HepG2 (cell line): ENCODE results near the gene FASTKD3. TPM values are rescaled to one million over a fixed set of nuclear protein-coding genes. Genes with fewer than 3 reads are reported as not detected.

Experiments used
- FOXA1 ChIP-seq, 2 experiments: fragments of 450-650 bp in 1 of 2; sonication (generic) in 1 of 2; formaldehyde crosslinking in 1 of 2; IDR thresholded peaks; 2 replicates each; pipeline versions ENCODE4 v1.4.0 to v1.6.1; 2016 to 2020; ENCODE audit warnings: missing genetic modification reagents in 1 of 2
- FOXA3 ChIP-seq: IDR thresholded peaks from 2 replicates; pipeline ENCODE4 v1.6.1; 2016; ENCODE audit warnings: missing genetic modification reagents, missing compliant biosample characterization
- FOXK1 ChIP-seq: sonication (generic); formaldehyde crosslinking; IDR thresholded peaks from 2 replicates; pipeline ENCODE4 v1.4.0; 2020; ENCODE audit warnings: low read depth, missing genetic modification reagents, borderline replicate concordance
- GATAD2A ChIP-seq: IDR thresholded peaks from 2 replicates; pipeline ENCODE4 v1.6.1; 2016
- PHB2 ChIP-seq: fragments of 450-650 bp; IDR thresholded peaks from 2 replicates; pipeline ENCODE4 v1.6.1; 2018; ENCODE audit not compliant: partially characterized antibody
- SALL1 ChIP-seq: sonication (generic); formaldehyde crosslinking; IDR thresholded peaks from 2 replicates; pipeline ENCODE4 v1.8.0; 2022; ENCODE audit warnings: mild to moderate bottlenecking, missing genetic modification reagents
- SRSF9 ChIP-seq: fragments of 200-400 bp; formaldehyde crosslinking; IDR thresholded peaks from 2 replicates; pipeline ENCODE4 v1.6.1; 2018; ENCODE audit warnings: borderline replicate concordance, mild to moderate bottlenecking, low read depth, low read length; ENCODE audit not compliant: insufficient read depth, poor library complexity, severe bottlenecking
- ZNF234 ChIP-seq: sonication (generic); formaldehyde crosslinking; conservative IDR thresholded peaks from 2 replicates; pipeline ENCODE4 v1.5.1; 2020; ENCODE audit warnings: mild to moderate bottlenecking, missing genetic modification reagents
- ZNF510 ChIP-seq: sonication (generic); formaldehyde crosslinking; IDR thresholded peaks from 2 replicates; pipeline ENCODE4 v1.4.0; 2020; ENCODE audit warnings: low read depth, mild to moderate bottlenecking, missing genetic modification reagents
- polyA plus RNA-seq, 8 experiments: library from polyadenylated mRNA; depleted of rRNA in 3 of 8; stranded (reverse) in 7 of 8; unstranded in 1 of 8; fragments of >200 nt; fragmentation: Illumina TruSeq in 4 of 8; extraction: Trizol in 4 of 8; gene quantifications; 2 replicates each; pipeline versions ENCODE4 v1.2.1 to v1.2.3, GENCODE V29; 2011 to 2016; ENCODE audit warnings: low read depth in 4 of 8, missing spikeins in 1 of 8, mixed read lengths in 1 of 8; ENCODE audit not compliant: insufficient read depth in 1 of 8
- total RNA-seq, 5 experiments: library from RNA; depleted of rRNA; stranded (reverse); fragments of >200 nt; fragmentation: Illumina TruSeq; extraction: Trizol; gene quantifications; 2 replicates each; pipeline ENCODE4 v1.2.3, GENCODE V29; 2016; ENCODE audit warnings: low read depth in 1 of 5
- TF ChIP-seq, protein P1 (sequence below), 2 experiments: fragments of 450-650 bp in 1 of 2; sonication (generic) in 1 of 2; formaldehyde crosslinking; IDR thresholded peaks; 2 replicates each; pipeline versions ENCODE4 v1.5.0 to v1.8.0; 2020 to 2022; ENCODE audit warnings: mild to moderate bottlenecking in 1 of 2, missing genetic modification reagents in 1 of 2
- TF ChIP-seq, protein P2 (sequence below): sonication (generic); formaldehyde crosslinking; IDR thresholded peaks from 2 replicates; pipeline ENCODE4 v1.5.0; 2020; ENCODE audit warnings: missing genetic modification reagents, mild to moderate bottlenecking, borderline replicate concordance

FASTKD3 gene
- total and polyA plus RNA-seq, 2 of the 13 experiments (the other 11 are each of a cell fraction or from before 2014, with no cell fraction given): 6.9 to 17.8 TPM

DNA sequence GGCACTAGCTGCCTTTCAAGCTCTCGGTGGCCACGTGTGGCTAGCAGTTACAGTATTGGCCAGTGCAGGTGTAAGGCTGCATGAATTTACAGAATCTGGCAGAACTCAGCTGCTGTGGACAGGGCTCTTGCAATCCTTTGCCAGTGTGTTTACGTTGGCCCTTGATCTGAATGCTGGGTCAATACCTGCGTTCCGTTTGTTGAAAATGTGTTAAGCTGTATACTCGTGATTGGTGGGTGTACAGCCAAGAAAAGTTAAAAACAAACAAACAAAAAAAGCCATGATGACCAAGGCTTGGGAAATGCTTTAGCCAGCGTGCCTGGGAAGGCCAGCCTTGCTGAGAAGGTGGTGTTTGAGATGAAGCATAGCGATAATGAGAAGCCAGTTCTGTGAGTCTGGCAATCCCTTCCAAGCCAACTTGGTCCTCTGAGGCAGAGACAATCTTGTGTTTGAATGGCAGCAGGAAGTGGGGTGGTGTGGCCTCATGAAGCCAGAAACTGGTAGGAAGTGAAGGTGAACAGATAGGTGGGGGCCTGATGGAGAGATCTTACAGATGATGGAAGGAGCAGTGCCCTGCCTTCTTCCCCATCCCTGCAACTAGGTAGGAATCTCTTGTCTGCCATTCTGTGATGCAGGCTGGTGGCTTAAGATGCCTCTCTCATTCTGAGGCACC, 17.1 kb downstream of the FASTKD3 start (continued):
- TF ChIP-seq ZNF510 (CRISPR knock-in tag) (no peak), PHB2 (no peak), FOXK1 (CRISPR knock-in tag) (peak; percentile 24; the same call in 1 of the 2 replicates), FOXA3 (CRISPR knock-in tag) (peak; percentile 59; the same call in 1 of the 2 replicates), SALL1 (CRISPR knock-in tag) (0 out of 2 replicates have a peak, but pooled peaks have one; percentile 17), FOXA1 (IDR thresholded peaks at IDR 0.05) (no peak), FOXA1 (CRISPR knock-in tag; IDR thresholded peaks at IDR 0.05) (0 out of 2 replicates have a peak, but pooled peaks have one; percentile 29), SRSF9 (no peak), GATAD2A (CRISPR knock-in tag) (peak; percentile 57; the same call in 1 of the 2 replicates), ZNF234 (no peak)
- TF ChIP-seq, protein P1, sequence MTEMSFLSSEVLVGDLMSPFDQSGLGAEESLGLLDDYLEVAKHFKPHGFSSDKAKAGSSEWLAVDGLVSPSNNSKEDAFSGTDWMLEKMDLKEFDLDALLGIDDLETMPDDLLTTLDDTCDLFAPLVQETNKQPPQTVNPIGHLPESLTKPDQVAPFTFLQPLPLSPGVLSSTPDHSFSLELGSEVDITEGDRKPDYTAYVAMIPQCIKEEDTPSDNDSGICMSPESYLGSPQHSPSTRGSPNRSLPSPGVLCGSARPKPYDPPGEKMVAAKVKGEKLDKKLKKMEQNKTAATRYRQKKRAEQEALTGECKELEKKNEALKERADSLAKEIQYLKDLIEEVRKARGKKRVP (CRISPR knock-in tag; IDR thresholded peaks at IDR 0.05): peak in 1 of 2 experiments; percentile 7; a peak in 1 of 4 replicates
- TF ChIP-seq, protein P2, sequence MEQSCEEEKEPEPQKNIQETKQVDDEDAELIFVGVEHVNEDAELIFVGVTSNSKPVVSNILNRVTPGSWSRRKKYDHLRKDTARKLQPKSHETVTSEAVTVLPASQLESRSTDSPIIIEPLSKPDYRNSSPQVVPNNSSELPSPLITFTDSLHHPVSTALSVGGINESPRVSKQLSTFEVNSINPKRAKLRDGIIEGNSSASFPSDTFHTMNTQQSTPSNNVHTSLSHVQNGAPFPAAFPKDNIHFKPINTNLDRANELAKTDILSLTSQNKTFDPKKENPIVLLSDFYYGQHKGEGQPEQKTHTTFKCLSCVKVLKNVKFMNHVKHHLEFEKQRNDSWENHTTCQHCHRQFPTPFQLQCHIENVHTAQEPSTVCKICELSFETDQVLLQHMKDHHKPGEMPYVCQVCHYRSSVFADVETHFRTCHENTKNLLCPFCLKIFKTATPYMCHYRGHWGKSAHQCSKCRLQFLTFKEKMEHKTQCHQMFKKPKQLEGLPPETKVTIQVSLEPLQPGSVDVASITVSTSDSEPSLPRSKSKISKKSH (CRISPR knock-in tag): no peak
